Gastroesophageal sphincter (tissue), 3 donors: ENCODE measurements around the gene PHLDB2.

Source experiments
- CTCF ChIP-seq, 4 experiments: fragments of 200-600 bp in 2 of 4; fragments of 450-650 bp in 2 of 4; sonication (generic) in 1 of 4; IDR thresholded peaks; one replicate each; pipeline ENCODE4 v1.5.1; 2017 to 2019; ENCODE audit warnings: antibody characterized with exemption in 4 of 4, mild to moderate bottlenecking in 2 of 4, moderate library complexity in 2 of 4
- EP300 ChIP-seq: sonication (generic); formaldehyde crosslinking; IDR thresholded peaks from one replicate; pipeline ENCODE4 v1.6.1; 2017; ENCODE audit warnings: antibody characterized with exemption, mild to moderate bottlenecking
- POLR2A ChIP-seq, 2 donors: fragments of 450-650 bp; IDR thresholded peaks; one replicate each; pipeline ENCODE4 v1.6.1; 2017; ENCODE audit warnings: antibody characterized with exemption in 2 of 2, mild to moderate bottlenecking in 2 of 2, moderate library complexity in 1 of 2

GRCh38 chr3:112020674-112021085, 161.6 kb downstream of the PHLDB2 start:
- TF ChIP-seq CTCF (IDR thresholded peaks at IDR 0.05) (no peak), POLR2A (IDR thresholded peaks at IDR 0.05) (no peak), EP300 (no peak)
